ENCODE data around the gene CEP295NL. TPM values are rescaled to one million over a fixed set of nuclear protein-coding genes. Genes with fewer than 3 reads are reported as not detected.

The CEP295NL gene
- total RNA-seq, 1 donor from 2014 or later: 1.6 TPM

DNA sequence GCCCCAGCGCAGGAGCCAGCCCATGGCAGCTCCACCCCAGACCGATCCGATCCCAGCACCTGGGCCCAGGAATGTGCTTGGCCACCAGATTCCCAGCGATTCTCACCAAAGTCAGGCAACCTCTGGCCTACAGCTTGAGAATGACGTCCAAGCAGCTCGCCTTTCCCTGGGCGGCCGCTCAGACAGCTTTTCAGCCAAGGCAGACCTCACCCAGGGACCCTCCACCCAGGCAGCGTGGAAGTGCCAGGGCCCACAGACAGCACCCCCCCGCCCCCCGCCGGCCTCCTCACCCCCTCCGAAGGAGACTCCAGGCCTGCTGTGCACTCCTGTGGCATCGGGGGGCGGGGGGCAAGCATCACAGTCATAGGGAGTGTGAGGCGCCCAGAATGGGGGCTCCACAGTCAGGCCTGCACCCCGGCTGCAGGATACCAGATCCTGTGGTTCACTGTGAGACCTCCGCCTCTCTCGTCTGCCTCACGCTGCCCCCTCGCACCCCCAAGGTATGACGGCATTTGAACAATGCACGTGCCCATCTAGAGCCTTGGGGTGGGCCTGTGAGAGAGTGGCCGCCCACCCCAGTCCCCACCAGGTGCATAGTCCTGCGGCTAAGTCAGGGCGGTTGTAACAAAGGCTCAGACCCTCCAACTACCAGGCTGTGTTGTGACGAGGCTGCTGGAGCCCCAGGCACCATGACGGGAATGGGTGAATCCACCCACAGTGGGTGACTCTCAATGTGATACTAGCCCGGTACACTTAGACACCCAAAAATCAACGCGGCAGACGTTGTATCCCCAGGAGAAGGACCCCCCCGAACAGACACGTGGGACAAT, 6.0 kb downstream of the CEP295NL start:
- H3K9ac ChIP-seq (ENCODE audit: low read length): no peak overlapping the region

DNA sequence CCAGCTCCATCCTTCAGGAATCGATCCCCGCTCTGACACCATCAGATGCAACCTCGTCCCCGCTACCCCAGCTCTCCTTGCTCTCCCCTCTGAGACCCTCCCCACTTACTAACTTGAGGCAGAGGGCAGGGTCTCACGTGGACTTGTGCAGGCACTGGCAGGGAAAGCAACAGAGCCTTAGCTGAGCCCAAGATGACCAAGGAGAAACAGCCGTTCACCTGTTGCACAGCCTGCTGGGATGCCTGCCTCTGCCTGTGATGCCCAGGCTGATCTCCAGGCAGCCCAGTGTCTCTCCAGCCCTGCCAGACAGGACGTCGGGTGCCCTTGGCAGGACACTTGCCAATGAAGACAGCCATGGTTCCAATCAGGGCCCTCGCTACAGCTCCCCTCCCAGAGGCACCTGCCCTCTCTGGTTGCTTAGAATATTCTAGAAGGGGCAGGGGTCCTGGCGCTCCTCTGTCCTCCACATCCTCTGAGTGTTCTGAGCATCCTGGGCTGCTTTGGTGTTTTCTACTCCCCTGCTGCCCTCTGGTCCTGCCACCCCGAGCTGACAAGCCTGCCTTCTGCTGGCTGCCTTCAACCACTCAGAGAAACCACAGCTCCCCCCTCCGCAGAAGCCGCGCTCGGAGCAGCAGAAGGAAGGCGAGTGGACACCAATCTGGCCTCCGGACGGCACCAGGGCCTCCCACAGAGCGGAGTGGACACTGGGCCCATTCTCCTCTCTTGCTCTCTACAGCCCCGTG, 6.7 kb downstream of the CEP295NL start:
- no peak for FAIRE-seq
- H3K27ac ChIP-seq (ENCODE audit: low read depth, low read length): no peak overlapping the region

More for the DNA sequence above, 6.0 kb downstream of the CEP295NL start:
- Histone ChIP-seq H4K20me1 (ENCODE audit: insufficient read depth, low read length) (peaks cover 98% of the 10 kb centered on the region), H3K79me2 (ENCODE audit: insufficient read depth, low read length) (peaks cover 100% of the 10 kb centered on the region), H3K4me3 (ENCODE audit: insufficient read depth, low read depth, low read length) (no peak overlapping the region), H3K27ac (ENCODE audit: low read depth, low read length) (no peak overlapping the region), H3K4me2 (ENCODE audit: low read length) (no peak overlapping the region), H3K27me3 (ENCODE audit: insufficient read depth, low read length) (no peaks in the 10 kb centered on the region), H3K9me3 (ENCODE audit: insufficient read depth, low read depth, low read length) (no peaks in the 10 kb centered on the region), H3K4me1 (ENCODE audit: insufficient read depth, low read length) (peaks cover 4% of the 10 kb centered on the region), H3K36me3 (ENCODE audit: insufficient read depth, low read length) (peaks cover 8% of the 10 kb centered on the region), H2AFZ (ENCODE audit: low read depth, low read length) (no peak overlapping the region)
- Mint-ChIP-seq H3K9me3 (ENCODE audit: unreplicated experiment) (no peaks in the 10 kb centered on the region), H3K36me3 (ENCODE audit: low read depth, unreplicated experiment) (peaks cover 16% of the 10 kb centered on the region), H3K4me1 (ENCODE audit: low read depth, unreplicated experiment) (peaks cover 7% of the 10 kb centered on the region), H3K4me3 (ENCODE audit: unreplicated experiment) (no peak overlapping the region), H3K27ac (ENCODE audit: unreplicated experiment) (no peak overlapping the region), H3K27me3 (ENCODE audit: low read depth, unreplicated experiment) (no peaks in the 10 kb centered on the region)
- no peak for FAIRE-seq
- DNase-seq (ENCODE audit: low read depth): no peak
- TF ChIP-seq CTCF (IDR thresholded peaks at IDR 0.05; ENCODE audit: insufficient read depth, low read depth, low read length) (no peak), EZH2 (IDR thresholded peaks at IDR 0.05; ENCODE audit: insufficient read depth, low read length) (no peak)

More for the DNA sequence above, 6.7 kb downstream of the CEP295NL start:
- Mint-ChIP-seq H3K36me3 (ENCODE audit: low read depth, unreplicated experiment) (peaks cover 14% of the 10 kb centered on the region), H3K9me3 (ENCODE audit: unreplicated experiment) (no peaks in the 10 kb centered on the region), H3K4me1 (ENCODE audit: low read depth, unreplicated experiment) (peaks cover 9% of the 10 kb centered on the region), H3K27me3 (ENCODE audit: low read depth, unreplicated experiment) (no peaks in the 10 kb centered on the region), H3K27ac (ENCODE audit: unreplicated experiment) (no peak overlapping the region), H3K4me3 (ENCODE audit: unreplicated experiment) (no peak overlapping the region)
- no peak overlapping the region for H3K4me3 ChIP-seq (ENCODE audit: insufficient read depth, low read depth, low read length)
- peaks cover 4% of the 10 kb centered on the region for H3K4me1 ChIP-seq (ENCODE audit: insufficient read depth, low read length)
- DNase-seq (ENCODE audit: low read depth): no peak
- H3K36me3 ChIP-seq (ENCODE audit: insufficient read depth, low read length): peaks cover 4% of the 10 kb centered on the region
- no peak overlapping the region for H3K4me2 ChIP-seq (ENCODE audit: low read length)
- peaks cover 100% of the 10 kb centered on the region for H3K79me2 ChIP-seq (ENCODE audit: insufficient read depth, low read length)
- H3K9ac ChIP-seq (ENCODE audit: low read length): peak overlapping the region; percentile 20
- peaks cover 98% of the 10 kb centered on the region for H4K20me1 ChIP-seq (ENCODE audit: insufficient read depth, low read length)
- TF ChIP-seq EZH2 (IDR thresholded peaks at IDR 0.05; ENCODE audit: insufficient read depth, low read length) (no peak), CTCF (IDR thresholded peaks at IDR 0.05; ENCODE audit: insufficient read depth, low read depth, low read length) (no peak)
- no peaks in the 10 kb centered on the region for H3K27me3 ChIP-seq (ENCODE audit: insufficient read depth, low read length)
- H3K9me3 ChIP-seq (ENCODE audit: insufficient read depth, low read depth, low read length): no peaks in the 10 kb centered on the region
- H2AFZ ChIP-seq (ENCODE audit: low read depth, low read length): no peak overlapping the region
